HepG2 (cell line): Measurements from ENCODE around the gene SAP130. TPM values are rescaled to one million over a fixed set of nuclear protein-coding genes. Genes with fewer than 3 reads are reported as not detected.

Source experiments
- GMEB1 ChIP-seq: sonication (generic); formaldehyde crosslinking; IDR thresholded peaks from 2 replicates; pipeline ENCODE4 v1.5.1; 2020; ENCODE audit warnings: missing genetic modification reagents, mild to moderate bottlenecking, borderline replicate concordance
- HDAC1 ChIP-seq: sonication (generic); formaldehyde crosslinking; IDR thresholded peaks from 2 replicates; pipeline ENCODE4 v1.5.1; 2020; ENCODE audit warnings: mild to moderate bottlenecking, missing genetic modification reagents
- RFXANK ChIP-seq: IDR thresholded peaks from 2 replicates; pipeline ENCODE4 v1.6.1; 2016
- ZNF296 ChIP-seq: sonication (generic); formaldehyde crosslinking; conservative IDR thresholded peaks from 2 replicates; pipeline ENCODE4 v1.5.0; 2020; ENCODE audit warnings: mild to moderate bottlenecking, missing genetic modification reagents
- ZNF3 ChIP-seq: IDR thresholded peaks from 2 replicates; pipeline ENCODE4 v1.7.0; 2017; ENCODE audit warnings: inconsistent platforms
- ZNF503 ChIP-seq: sonication (generic); formaldehyde crosslinking; IDR thresholded peaks from 2 replicates; pipeline ENCODE4 v1.4.0; 2020; ENCODE audit warnings: missing genetic modification reagents
- ZNF574 ChIP-seq: sonication (generic); formaldehyde crosslinking; IDR thresholded peaks from 2 replicates; pipeline ENCODE4 v1.4.0; 2020; ENCODE audit warnings: missing genetic modification reagents
- ZNF777 ChIP-seq: sonication (generic); formaldehyde crosslinking; IDR thresholded peaks from 2 replicates; pipeline ENCODE4 v1.4.0; 2020; ENCODE audit warnings: missing genetic modification reagents
- ZNF883 ChIP-seq: sonication (generic); formaldehyde crosslinking; IDR thresholded peaks from 2 replicates; pipeline ENCODE4 v1.5.1; 2020; ENCODE audit warnings: mild to moderate bottlenecking, missing genetic modification reagents; ENCODE audit errors: not compliant biosample characterization
- polyA plus RNA-seq, 8 experiments: library from polyadenylated mRNA; depleted of rRNA in 3 of 8; stranded (reverse) in 7 of 8; unstranded in 1 of 8; fragments of >200 nt; fragmentation: Illumina TruSeq in 4 of 8; extraction: Trizol in 4 of 8; gene quantifications; 2 replicates each; pipeline versions ENCODE4 v1.2.1 to v1.2.3, GENCODE V29; 2011 to 2016; ENCODE audit warnings: low read depth in 4 of 8, missing spikeins in 1 of 8, mixed read lengths in 1 of 8; ENCODE audit not compliant: insufficient read depth in 1 of 8
- total RNA-seq, 5 experiments: library from RNA; depleted of rRNA; stranded (reverse); fragments of >200 nt; fragmentation: Illumina TruSeq; extraction: Trizol; gene quantifications; 2 replicates each; pipeline ENCODE4 v1.2.3, GENCODE V29; 2016; ENCODE audit warnings: low read depth in 1 of 5
- TF ChIP-seq, protein P1 (sequence below): sonication (generic); formaldehyde crosslinking; IDR thresholded peaks from 2 replicates; pipeline ENCODE4 v1.4.0; 2020; ENCODE audit warnings: missing genetic modification reagents
- TF ChIP-seq, protein P2 (sequence below): sonication (generic); formaldehyde crosslinking; IDR thresholded peaks from 2 replicates; pipeline ENCODE4 v1.5.0; 2020; ENCODE audit warnings: mild to moderate bottlenecking, missing genetic modification reagents, borderline replicate concordance

The SAP130 gene
- total and polyA plus RNA-seq, 2 of the 13 experiments (the other 11 are each of a cell fraction or from before 2014, with no cell fraction given), result 11.1 to 18.6 TPM

DNA sequence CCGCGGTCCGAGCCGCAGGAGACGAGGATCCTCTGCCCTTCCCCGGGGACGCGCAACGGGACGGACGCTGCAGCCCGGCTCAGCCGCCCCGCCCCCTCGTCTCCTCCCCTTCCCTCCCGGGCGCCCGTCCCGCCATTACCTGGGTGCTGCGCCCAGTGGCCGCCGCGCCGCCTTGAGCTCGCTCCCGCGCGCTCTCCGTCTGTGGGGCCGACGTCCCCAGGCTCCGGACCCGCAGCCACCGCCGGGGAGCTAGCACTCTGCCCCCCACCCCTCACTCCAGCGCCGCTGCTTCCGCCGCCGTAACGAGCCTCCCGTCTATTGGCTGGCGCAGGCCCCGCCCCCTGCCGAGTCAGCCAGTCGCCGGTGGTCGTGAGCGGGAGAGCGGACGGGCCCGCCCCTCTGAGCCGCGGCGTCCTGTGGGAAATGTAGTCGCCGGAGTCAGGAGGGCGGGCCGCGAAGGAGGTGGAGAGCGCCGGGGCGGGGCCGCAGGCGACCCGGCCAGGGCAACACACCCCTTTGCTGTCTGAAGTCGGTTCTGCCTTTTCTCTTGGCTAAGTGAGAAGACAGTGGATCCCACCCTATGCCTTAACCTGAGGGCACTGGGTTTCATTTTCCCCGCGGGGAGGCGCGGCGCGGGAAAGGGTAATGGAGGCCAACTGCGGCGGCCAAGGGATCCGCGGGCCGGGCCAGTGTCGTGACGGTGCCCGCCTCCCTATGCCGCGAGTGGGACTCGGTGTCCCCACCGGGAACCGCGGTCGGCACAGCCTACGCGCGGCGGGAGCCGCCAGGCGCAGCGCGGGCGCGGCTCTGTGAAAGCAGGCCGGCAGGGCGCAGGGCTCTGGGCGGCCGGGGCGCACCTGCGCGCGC lies at the start of gene SAP130 (continued):
- peak; percentile 85 for TF ChIP-seq ZNF883 (CRISPR knock-in tag)
- peak; percentile 93 for TF ChIP-seq GMEB1 (CRISPR knock-in tag)
- TF ChIP-seq ZNF503 (CRISPR knock-in tag), result no peak
- no peak for TF ChIP-seq ZNF296 (CRISPR knock-in tag)
- TF ChIP-seq, protein P1, sequence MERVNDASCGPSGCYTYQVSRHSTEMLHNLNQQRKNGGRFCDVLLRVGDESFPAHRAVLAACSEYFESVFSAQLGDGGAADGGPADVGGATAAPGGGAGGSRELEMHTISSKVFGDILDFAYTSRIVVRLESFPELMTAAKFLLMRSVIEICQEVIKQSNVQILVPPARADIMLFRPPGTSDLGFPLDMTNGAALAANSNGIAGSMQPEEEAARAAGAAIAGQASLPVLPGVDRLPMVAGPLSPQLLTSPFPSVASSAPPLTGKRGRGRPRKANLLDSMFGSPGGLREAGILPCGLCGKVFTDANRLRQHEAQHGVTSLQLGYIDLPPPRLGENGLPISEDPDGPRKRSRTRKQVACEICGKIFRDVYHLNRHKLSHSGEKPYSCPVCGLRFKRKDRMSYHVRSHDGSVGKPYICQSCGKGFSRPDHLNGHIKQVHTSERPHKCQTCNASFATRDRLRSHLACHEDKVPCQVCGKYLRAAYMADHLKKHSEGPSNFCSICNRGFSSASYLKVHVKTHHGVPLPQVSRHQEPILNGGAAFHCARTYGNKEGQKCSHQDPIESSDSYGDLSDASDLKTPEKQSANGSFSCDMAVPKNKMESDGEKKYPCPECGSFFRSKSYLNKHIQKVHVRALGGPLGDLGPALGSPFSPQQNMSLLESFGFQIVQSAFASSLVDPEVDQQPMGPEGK (CRISPR knock-in tag), result peak; percentile 88
- TF ChIP-seq RFXANK (CRISPR knock-in tag), result 0 out of 2 replicates have a peak, but pooled peaks have one; percentile 55
- no peak for TF ChIP-seq ZNF3 (CRISPR knock-in tag)
- TF ChIP-seq ZNF777 (CRISPR knock-in tag), result peak; percentile 74
- TF ChIP-seq ZNF574 (CRISPR knock-in tag), result peak; percentile 90
- peak; percentile 78 for TF ChIP-seq HDAC1 (CRISPR knock-in tag)
- TF ChIP-seq, protein P2, sequence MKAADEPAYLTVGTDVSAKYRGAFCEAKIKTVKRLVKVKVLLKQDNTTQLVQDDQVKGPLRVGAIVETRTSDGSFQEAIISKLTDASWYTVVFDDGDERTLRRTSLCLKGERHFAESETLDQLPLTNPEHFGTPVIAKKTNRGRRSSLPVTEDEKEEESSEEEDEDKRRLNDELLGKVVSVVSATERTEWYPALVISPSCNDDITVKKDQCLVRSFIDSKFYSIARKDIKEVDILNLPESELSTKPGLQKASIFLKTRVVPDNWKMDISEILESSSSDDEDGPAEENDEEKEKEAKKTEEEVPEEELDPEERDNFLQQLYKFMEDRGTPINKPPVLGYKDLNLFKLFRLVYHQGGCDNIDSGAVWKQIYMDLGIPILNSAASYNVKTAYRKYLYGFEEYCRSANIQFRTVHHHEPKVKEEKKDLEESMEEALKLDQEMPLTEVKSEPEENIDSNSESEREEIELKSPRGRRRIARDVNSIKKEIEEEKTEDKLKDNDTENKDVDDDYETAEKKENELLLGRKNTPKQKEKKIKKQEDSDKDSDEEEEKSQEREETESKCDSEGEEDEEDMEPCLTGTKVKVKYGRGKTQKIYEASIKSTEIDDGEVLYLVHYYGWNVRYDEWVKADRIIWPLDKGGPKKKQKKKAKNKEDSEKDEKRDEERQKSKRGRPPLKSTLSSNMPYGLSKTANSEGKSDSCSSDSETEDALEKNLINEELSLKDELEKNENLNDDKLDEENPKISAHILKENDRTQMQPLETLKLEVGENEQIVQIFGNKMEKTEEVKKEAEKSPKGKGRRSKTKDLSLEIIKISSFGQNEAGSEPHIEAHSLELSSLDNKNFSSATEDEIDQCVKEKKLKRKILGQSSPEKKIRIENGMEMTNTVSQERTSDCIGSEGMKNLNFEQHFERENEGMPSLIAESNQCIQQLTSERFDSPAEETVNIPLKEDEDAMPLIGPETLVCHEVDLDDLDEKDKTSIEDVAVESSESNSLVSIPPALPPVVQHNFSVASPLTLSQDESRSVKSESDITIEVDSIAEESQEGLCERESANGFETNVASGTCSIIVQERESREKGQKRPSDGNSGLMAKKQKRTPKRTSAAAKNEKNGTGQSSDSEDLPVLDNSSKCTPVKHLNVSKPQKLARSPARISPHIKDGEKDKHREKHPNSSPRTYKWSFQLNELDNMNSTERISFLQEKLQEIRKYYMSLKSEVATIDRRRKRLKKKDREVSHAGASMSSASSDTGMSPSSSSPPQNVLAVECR (CRISPR knock-in tag), result peak; percentile 97
